GM21576 (cell line): ENCODE results near the gene DNAJC10.
"Not testable (repeated sequence)": the region's sequence is repeated elsewhere in the genome, so short reads cannot be mapped to it uniquely, and the experiment has no call there.

Experiments used
- ATAC-seq: cut with Tn5 transposase; IDR thresholded peaks from one replicate; pipeline ENCODE4 v1.9.1; 2021; ENCODE audit warnings: mild to moderate bottlenecking, moderate library complexity; ENCODE audit not compliant: unreplicated experiment

Gene DNAJC10

GRCh38 chr2:182782686-182783085 is 66.6 kb downstream of the DNAJC10 start:
- not testable (repeated sequence) for ATAC-seq

GRCh38 chr2:182784058-182784706 is 68.1 kb downstream of the DNAJC10 start:
- no peak for ATAC-seq

GRCh38 chr2:182784777-182785176 is 68.7 kb downstream of the DNAJC10 start:
- ATAC-seq = no peak

GRCh38 chr2:182792441-182792840 is 76.4 kb downstream of the DNAJC10 start:
- ATAC-seq = no peak

GRCh38 chr2:182798736-182799135 is 82.7 kb downstream of the DNAJC10 start:
- ATAC-seq = no peak

GRCh38 chr2:182804128-182804527 is 88.1 kb downstream of the DNAJC10 start:
- no peak for ATAC-seq

- ATAC-seq = no peak
Measured at GRCh38 chr2:182807319-182807718, 91.3 kb downstream of the DNAJC10 start.

GRCh38 chr2:182810087-182810486 is 94.0 kb downstream of the DNAJC10 start:
- ATAC-seq = no peak

GRCh38 chr2:182814380-182814779 is 98.3 kb downstream of the DNAJC10 start:
- no peak for ATAC-seq

- no peak for ATAC-seq
Measured at GRCh38 chr2:182814804-182815203, 98.7 kb downstream of the DNAJC10 start.

GRCh38 chr2:182816866-182817265 is 100.8 kb downstream of the DNAJC10 start:
- no peak for ATAC-seq

GRCh38 chr2:182817558-182817957 is 101.5 kb downstream of the DNAJC10 start:
- no peak for ATAC-seq

GRCh38 chr2:182818501-182818900 is 102.4 kb downstream of the DNAJC10 start:
- no peak for ATAC-seq

GRCh38 chr2:182818925-182819324 is 102.9 kb downstream of the DNAJC10 start:
- no peak for ATAC-seq

- ATAC-seq = no peak
Measured at GRCh38 chr2:182819412-182819811, 103.4 kb downstream of the DNAJC10 start.

GRCh38 chr2:182821182-182821581 is 105.1 kb downstream of the DNAJC10 start:
- no peak for ATAC-seq

- ATAC-seq = no peak
Measured at GRCh38 chr2:182822733-182823132, 106.7 kb downstream of the DNAJC10 start.

- no peak for ATAC-seq
Measured at GRCh38 chr2:182824056-182824766, 108.2 kb downstream of the DNAJC10 start.

GRCh38 chr2:182824767-182825158 is 108.7 kb downstream of the DNAJC10 start:
- ATAC-seq = no peak

- no peak for ATAC-seq
Measured at GRCh38 chr2:182826064-182826463, 110.0 kb downstream of the DNAJC10 start.

GRCh38 chr2:182826496-182826895 is 110.4 kb downstream of the DNAJC10 start:
- no peak for ATAC-seq

GRCh38 chr2:182827182-182827879 is 111.3 kb downstream of the DNAJC10 start:
- ATAC-seq = no peak
